HepG2 (cell line): Measurements from ENCODE around the gene CA14. TPM values are rescaled to one million over a fixed set of nuclear protein-coding genes. Genes with fewer than 3 reads are reported as not detected.

Experiments
- FOXO1 ChIP-seq: sonication (generic); formaldehyde crosslinking; IDR thresholded peaks from 2 replicates; pipeline ENCODE4 v1.4.0; 2020; ENCODE audit warnings: missing genetic modification reagents
- HNRNPL ChIP-seq: fragments of 200-400 bp; formaldehyde crosslinking; IDR thresholded peaks from 2 replicates; pipeline ENCODE4 v1.6.1; 2017; ENCODE audit warnings: mild to moderate bottlenecking, low read depth, low read length
- ISX ChIP-seq: sonication (generic); formaldehyde crosslinking; conservative IDR thresholded peaks from 2 replicates; pipeline ENCODE4 v1.5.0; 2020; ENCODE audit warnings: missing genetic modification reagents
- NFYC ChIP-seq: IDR thresholded peaks from 2 replicates; pipeline ENCODE4 v1.6.1; 2016; ENCODE audit warnings: missing genetic modification reagents, missing compliant biosample characterization
- NONO ChIP-seq, 2 experiments: fragments of 450-650 bp in 1 of 2; sonication (generic) in 1 of 2; formaldehyde crosslinking in 1 of 2; IDR thresholded peaks in 1 of 2; conservative IDR thresholded peaks in 1 of 2; 2 replicates each; pipeline versions ENCODE4 v1.6.1 to v1.8.0; 2017 to 2022; ENCODE audit warnings: mild to moderate bottlenecking in 1 of 2, missing genetic modification reagents in 1 of 2, moderate library complexity in 1 of 2
- PHB2 ChIP-seq: fragments of 450-650 bp; IDR thresholded peaks from 2 replicates; pipeline ENCODE4 v1.6.1; 2018; ENCODE audit not compliant: partially characterized antibody
- PHF5A ChIP-seq: IDR thresholded peaks from one replicate; pipeline ENCODE4 v1.6.1; 2018; ENCODE audit warnings: low read depth, missing genetic modification reagents; ENCODE audit not compliant: unreplicated experiment
- SCMH1 ChIP-seq: sonication (generic); formaldehyde crosslinking; IDR thresholded peaks from 2 replicates; pipeline ENCODE4 v1.9.0; 2021; ENCODE audit warnings: missing genetic modification reagents, mild to moderate bottlenecking, borderline replicate concordance
- SKI ChIP-seq: fragments of 450-650 bp; IDR thresholded peaks from one replicate; pipeline ENCODE4 v1.6.1; 2018; ENCODE audit warnings: mild to moderate bottlenecking; ENCODE audit not compliant: partially characterized antibody
- SRSF9 ChIP-seq: fragments of 200-400 bp; formaldehyde crosslinking; IDR thresholded peaks from 2 replicates; pipeline ENCODE4 v1.6.1; 2018; ENCODE audit warnings: borderline replicate concordance, mild to moderate bottlenecking, low read depth, low read length; ENCODE audit not compliant: insufficient read depth, poor library complexity, severe bottlenecking
- SRY ChIP-seq: sonication (generic); formaldehyde crosslinking; IDR thresholded peaks from 2 replicates; pipeline ENCODE4 v1.8.0; 2022; ENCODE audit warnings: mild to moderate bottlenecking, missing genetic modification reagents
- ZNF703 ChIP-seq: sonication (generic); formaldehyde crosslinking; IDR thresholded peaks from 2 replicates; pipeline ENCODE4 v1.5.1; 2020; ENCODE audit warnings: missing genetic modification reagents, mild to moderate bottlenecking, moderate library complexity, borderline replicate concordance
- ZNF792 ChIP-seq: IDR thresholded peaks from 2 replicates; pipeline ENCODE4 v1.6.1; 2016
- ZSCAN30 ChIP-seq: sonication (generic); formaldehyde crosslinking; IDR thresholded peaks from 2 replicates; pipeline ENCODE4 v1.5.0; 2020; ENCODE audit warnings: mild to moderate bottlenecking, missing genetic modification reagents
- polyA plus RNA-seq, 8 experiments: library from polyadenylated mRNA; depleted of rRNA in 3 of 8; stranded (reverse) in 7 of 8; unstranded in 1 of 8; fragments of >200 nt; fragmentation: Illumina TruSeq in 4 of 8; extraction: Trizol in 4 of 8; gene quantifications; 2 replicates each; pipeline versions ENCODE4 v1.2.1 to v1.2.3, GENCODE V29; 2011 to 2016; ENCODE audit warnings: low read depth in 4 of 8, missing spikeins in 1 of 8, mixed read lengths in 1 of 8; ENCODE audit not compliant: insufficient read depth in 1 of 8
- total RNA-seq, 5 experiments: library from RNA; depleted of rRNA; stranded (reverse); fragments of >200 nt; fragmentation: Illumina TruSeq; extraction: Trizol; gene quantifications; 2 replicates each; pipeline ENCODE4 v1.2.3, GENCODE V29; 2016; ENCODE audit warnings: low read depth in 1 of 5
- TF ChIP-seq, protein P1 (sequence below): sonication (generic); formaldehyde crosslinking; IDR thresholded peaks from 2 replicates; pipeline ENCODE4 v1.5.0; 2020; ENCODE audit warnings: mild to moderate bottlenecking, missing genetic modification reagents, borderline replicate concordance
- TF ChIP-seq, protein P2 (sequence below): sonication (generic); formaldehyde crosslinking; conservative IDR thresholded peaks from 2 replicates; pipeline ENCODE4 v1.4.0; 2020; ENCODE audit warnings: mild to moderate bottlenecking, missing genetic modification reagents, moderate library complexity
- TF ChIP-seq, protein P3 (sequence below): sonication (generic); formaldehyde crosslinking; IDR thresholded peaks from 2 replicates; pipeline ENCODE4 v1.8.0; 2022; ENCODE audit warnings: missing genetic modification reagents, mild to moderate bottlenecking, borderline replicate concordance
- TF ChIP-seq, protein P4 (sequence below): sonication (generic); formaldehyde crosslinking; IDR thresholded peaks from 2 replicates; pipeline ENCODE4 v1.5.1; 2020; ENCODE audit warnings: missing genetic modification reagents, mild to moderate bottlenecking, borderline replicate concordance

The CA14 gene
- total and polyA plus RNA-seq, 2 of the 13 experiments (the other 11 are each of a cell fraction or from before 2014, with no cell fraction given), result 2.4 to 8.5 TPM

DNA sequence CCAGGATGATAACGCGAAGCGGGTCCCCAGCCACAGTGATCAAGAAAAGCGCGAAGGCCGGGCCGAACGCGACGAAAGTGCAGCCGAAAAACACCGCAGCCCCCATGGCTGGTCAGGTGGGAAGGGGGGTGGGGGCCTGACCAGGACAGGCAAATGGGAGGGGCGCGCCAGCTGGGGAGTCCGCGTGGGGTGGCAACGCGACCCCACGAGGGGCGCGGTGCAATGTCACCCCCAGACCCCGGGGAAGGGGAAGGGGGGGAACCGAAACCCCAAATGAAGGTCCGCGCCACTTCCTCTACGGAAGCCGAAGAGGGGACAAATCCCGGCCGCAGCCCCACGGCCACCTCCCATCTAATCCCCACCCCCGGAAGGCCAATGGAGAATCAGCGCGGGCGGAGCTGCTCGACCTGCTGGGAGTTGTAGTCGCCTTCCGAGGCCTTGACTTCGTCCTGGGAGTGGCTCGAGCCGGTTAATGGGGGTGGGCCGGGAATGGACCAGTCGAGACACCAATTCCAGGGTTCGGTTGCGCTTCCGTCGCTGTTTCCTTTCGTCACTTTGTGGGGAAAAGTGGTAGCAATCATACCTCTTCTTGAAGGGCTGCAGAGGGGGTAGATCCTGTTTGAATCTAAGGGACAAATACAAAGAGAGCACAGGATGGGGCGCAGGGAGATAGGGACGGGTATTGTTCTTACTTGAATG, 11.3 kb downstream of the CA14 start, which contains the start of gene APH1A (continued):
- TF ChIP-seq, protein P1, sequence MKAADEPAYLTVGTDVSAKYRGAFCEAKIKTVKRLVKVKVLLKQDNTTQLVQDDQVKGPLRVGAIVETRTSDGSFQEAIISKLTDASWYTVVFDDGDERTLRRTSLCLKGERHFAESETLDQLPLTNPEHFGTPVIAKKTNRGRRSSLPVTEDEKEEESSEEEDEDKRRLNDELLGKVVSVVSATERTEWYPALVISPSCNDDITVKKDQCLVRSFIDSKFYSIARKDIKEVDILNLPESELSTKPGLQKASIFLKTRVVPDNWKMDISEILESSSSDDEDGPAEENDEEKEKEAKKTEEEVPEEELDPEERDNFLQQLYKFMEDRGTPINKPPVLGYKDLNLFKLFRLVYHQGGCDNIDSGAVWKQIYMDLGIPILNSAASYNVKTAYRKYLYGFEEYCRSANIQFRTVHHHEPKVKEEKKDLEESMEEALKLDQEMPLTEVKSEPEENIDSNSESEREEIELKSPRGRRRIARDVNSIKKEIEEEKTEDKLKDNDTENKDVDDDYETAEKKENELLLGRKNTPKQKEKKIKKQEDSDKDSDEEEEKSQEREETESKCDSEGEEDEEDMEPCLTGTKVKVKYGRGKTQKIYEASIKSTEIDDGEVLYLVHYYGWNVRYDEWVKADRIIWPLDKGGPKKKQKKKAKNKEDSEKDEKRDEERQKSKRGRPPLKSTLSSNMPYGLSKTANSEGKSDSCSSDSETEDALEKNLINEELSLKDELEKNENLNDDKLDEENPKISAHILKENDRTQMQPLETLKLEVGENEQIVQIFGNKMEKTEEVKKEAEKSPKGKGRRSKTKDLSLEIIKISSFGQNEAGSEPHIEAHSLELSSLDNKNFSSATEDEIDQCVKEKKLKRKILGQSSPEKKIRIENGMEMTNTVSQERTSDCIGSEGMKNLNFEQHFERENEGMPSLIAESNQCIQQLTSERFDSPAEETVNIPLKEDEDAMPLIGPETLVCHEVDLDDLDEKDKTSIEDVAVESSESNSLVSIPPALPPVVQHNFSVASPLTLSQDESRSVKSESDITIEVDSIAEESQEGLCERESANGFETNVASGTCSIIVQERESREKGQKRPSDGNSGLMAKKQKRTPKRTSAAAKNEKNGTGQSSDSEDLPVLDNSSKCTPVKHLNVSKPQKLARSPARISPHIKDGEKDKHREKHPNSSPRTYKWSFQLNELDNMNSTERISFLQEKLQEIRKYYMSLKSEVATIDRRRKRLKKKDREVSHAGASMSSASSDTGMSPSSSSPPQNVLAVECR, result peak; percentile 85; the same call in 1 of the 2 replicates
- TF ChIP-seq HNRNPL (no peak), ISX (CRISPR knock-in tag) (0 out of 2 replicates have a peak, but pooled peaks have one; percentile 46), ZNF703 (CRISPR knock-in tag) (no peak), SRSF9 (no peak), NONO (IDR thresholded peaks at IDR 0.05) (no peak), NONO (CRISPR knock-in tag; conservative IDR thresholded peaks at IDR 0.05) (peak; percentile 83), ZNF792 (CRISPR knock-in tag) (no peak), SCMH1 (CRISPR knock-in tag) (no peak), FOXO1 (CRISPR knock-in tag) (no peak; the same call in 1 of the 2 replicates), NFYC (peak; percentile 76), PHB2 (no peak), SRY (0 out of 2 replicates have a peak, but pooled peaks have one; percentile 78), SKI (no peak), ZSCAN30 (CRISPR knock-in tag) (0 out of 2 replicates have a peak, but pooled peaks have one; percentile 67), PHF5A (CRISPR knock-in tag) (peak; percentile 21)
- TF ChIP-seq, protein P2, sequence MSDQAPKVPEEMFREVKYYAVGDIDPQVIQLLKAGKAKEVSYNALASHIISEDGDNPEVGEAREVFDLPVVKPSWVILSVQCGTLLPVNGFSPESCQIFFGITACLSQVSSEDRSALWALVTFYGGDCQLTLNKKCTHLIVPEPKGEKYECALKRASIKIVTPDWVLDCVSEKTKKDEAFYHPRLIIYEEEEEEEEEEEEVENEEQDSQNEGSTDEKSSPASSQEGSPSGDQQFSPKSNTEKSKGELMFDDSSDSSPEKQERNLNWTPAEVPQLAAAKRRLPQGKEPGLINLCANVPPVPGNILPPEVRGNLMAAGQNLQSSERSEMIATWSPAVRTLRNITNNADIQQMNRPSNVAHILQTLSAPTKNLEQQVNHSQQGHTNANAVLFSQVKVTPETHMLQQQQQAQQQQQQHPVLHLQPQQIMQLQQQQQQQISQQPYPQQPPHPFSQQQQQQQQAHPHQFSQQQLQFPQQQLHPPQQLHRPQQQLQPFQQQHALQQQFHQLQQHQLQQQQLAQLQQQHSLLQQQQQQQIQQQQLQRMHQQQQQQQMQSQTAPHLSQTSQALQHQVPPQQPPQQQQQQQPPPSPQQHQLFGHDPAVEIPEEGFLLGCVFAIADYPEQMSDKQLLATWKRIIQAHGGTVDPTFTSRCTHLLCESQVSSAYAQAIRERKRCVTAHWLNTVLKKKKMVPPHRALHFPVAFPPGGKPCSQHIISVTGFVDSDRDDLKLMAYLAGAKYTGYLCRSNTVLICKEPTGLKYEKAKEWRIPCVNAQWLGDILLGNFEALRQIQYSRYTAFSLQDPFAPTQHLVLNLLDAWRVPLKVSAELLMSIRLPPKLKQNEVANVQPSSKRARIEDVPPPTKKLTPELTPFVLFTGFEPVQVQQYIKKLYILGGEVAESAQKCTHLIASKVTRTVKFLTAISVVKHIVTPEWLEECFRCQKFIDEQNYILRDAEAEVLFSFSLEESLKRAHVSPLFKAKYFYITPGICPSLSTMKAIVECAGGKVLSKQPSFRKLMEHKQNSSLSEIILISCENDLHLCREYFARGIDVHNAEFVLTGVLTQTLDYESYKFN, result no peak
- TF ChIP-seq, protein P3, sequence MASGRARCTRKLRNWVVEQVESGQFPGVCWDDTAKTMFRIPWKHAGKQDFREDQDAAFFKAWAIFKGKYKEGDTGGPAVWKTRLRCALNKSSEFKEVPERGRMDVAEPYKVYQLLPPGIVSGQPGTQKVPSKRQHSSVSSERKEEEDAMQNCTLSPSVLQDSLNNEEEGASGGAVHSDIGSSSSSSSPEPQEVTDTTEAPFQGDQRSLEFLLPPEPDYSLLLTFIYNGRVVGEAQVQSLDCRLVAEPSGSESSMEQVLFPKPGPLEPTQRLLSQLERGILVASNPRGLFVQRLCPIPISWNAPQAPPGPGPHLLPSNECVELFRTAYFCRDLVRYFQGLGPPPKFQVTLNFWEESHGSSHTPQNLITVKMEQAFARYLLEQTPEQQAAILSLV (CRISPR knock-in tag), result no peak
- TF ChIP-seq, protein P4, sequence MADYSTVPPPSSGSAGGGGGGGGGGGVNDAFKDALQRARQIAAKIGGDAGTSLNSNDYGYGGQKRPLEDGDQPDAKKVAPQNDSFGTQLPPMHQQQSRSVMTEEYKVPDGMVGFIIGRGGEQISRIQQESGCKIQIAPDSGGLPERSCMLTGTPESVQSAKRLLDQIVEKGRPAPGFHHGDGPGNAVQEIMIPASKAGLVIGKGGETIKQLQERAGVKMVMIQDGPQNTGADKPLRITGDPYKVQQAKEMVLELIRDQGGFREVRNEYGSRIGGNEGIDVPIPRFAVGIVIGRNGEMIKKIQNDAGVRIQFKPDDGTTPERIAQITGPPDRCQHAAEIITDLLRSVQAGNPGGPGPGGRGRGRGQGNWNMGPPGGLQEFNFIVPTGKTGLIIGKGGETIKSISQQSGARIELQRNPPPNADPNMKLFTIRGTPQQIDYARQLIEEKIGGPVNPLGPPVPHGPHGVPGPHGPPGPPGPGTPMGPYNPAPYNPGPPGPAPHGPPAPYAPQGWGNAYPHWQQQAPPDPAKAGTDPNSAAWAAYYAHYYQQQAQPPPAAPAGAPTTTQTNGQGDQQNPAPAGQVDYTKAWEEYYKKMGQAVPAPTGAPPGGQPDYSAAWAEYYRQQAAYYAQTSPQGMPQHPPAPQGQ (CRISPR knock-in tag), result no peak
